NK-92 treated with Interleukin-12 subunit alpha and Interleukin-12 subunit beta, amount 100 ng/mL, for 24 hours (cell line): Measurements from ENCODE around the gene THAP2.

ENCODE experiments used
- DNase-seq: peaks from one replicate; lab custom pipeline; 2025; lab: John Stamatoyannopoulos, UW

Gene THAP2

DNA sequence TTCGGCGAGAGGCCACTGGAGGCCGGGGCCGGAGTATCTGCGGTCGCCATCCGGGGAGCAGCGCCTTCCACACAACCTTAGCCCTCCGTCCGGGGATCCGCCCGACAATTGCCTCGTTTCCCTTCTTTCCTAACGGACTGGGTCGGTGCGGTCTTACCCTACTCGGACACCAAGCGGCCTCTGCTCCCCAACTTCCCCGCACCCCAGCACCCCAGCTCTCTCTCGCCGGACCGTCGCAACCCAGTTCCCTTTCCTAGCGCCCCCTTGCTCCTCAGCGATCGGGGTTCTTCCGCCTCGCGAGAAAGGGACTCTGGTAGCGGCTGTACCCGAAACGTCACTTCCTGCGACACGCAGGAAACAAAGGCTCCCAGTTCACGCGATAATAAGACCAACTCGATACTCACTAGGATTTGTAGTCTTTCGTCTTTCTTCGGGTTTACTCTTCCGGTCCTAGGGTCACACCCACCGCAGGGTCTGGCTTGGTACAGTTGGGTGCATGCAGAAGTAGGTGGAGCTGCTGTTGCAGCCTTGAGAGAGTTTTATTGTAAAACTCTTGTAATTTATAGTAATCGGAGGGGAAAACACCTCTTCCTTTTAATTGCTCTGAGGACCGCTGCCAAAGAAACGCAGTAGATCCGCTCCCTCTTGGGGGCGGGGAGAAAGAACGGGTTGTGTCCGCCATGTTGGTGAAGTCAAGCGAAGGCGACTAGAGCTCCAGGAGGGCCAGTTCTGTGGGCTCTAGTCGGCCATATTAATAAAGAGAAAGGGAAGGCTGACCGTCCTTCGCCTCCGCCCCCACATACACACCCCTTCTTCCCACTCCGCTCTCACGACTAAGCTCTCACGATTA is at the start of gene THAP2, which contains the start of gene ZFC3H1:
Gene THAP2 (plus strand): TSS at position 741 of the 850 bp plus-strand sequence. CDS start 209 bp downstream, outside the sequence.
Gene ZFC3H1 (minus strand): TSS at position 288 of the 850 bp plus-strand sequence. CDS start 238 bp downstream, at position 50.
- peak; percentile 87 for DNase-seq

GRCh38 chr12:71621938-71622337 is 42.2 kb upstream of the THAP2 start:
- DNase-seq: no peak

GRCh38 chr12:71625476-71625875 is 38.6 kb upstream of the THAP2 start:
- DNase-seq: no peak

- no peak for DNase-seq
Observed at GRCh38 chr12:71626098-71626497, 38.0 kb upstream of the THAP2 start.

GRCh38 chr12:71626768-71627167 is 37.3 kb upstream of the THAP2 start:
- no peak for DNase-seq

GRCh38 chr12:71627438-71628002 is 36.6 kb upstream of the THAP2 start:
- no peak for DNase-seq

DNA sequence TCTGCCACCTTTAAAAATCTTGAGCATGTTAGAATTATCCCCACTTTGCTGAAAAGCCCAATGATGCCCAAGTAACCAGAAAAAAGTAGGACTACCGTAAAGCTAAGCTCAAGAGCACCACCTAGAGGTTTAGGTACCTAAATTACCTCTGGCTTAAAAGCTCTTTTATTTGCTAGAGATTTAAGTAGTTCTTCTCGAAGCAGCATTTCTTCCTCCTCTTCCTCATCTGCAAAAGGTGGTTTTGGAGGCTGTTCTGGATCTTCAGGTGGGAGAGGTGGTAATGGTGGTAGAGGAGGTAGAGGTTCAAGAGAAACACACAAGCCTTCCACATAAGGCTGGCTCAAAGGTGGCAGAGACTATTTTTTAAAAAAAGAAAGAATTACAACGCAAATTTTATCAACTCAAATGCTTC is 27.4 kb upstream of the THAP2 start:
- DNase-seq: no peak

GRCh38 chr12:71638499-71638898 is 25.6 kb upstream of the THAP2 start:
- DNase-seq: no peak

DNA sequence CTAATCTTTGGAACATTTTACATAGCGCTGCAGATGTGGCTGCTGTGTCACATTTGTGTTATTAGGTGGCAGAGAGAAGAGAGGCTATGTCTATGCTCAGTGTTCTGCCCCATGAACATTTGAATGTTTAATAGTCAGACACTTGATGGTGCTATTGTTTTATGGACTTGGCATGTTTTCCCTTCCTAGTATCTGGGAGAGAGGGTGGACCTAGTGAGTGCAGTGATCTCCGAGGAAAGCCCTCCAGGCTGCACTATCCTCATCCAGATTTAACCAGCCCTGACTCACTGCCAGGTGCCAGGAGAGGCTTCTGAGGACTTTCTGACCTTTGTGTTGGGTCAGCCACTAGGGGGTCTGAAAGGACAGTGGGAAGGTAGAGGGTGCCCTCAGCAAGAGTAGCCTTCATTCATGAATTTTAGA is 24.8 kb upstream of the THAP2 start:
- DNase-seq: no peak

GRCh38 chr12:71640316-71640715 is 23.8 kb upstream of the THAP2 start:
- DNase-seq: no peak

GRCh38 chr12:71641390-71641789 is 22.7 kb upstream of the THAP2 start:
- no peak for DNase-seq

DNA sequence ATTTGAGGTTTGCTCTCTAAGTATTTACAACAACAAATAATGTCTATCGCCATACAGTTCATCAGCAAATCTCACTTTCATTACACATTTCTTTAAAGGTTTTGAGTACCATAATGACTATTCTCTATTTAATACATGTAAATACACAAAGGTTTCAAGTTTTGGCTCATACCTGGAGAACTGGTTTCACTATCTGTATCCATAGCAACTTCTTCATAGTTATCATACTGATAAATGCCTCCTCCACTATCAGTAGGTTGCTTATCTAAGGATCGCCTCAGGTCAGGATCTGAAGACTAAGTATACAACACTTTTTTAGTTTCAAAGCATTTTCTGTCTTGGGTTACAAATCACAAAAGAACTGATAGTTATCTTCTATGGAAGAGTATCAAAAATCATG is 21.8 kb upstream of the THAP2 start:
- no peak for DNase-seq

DNA sequence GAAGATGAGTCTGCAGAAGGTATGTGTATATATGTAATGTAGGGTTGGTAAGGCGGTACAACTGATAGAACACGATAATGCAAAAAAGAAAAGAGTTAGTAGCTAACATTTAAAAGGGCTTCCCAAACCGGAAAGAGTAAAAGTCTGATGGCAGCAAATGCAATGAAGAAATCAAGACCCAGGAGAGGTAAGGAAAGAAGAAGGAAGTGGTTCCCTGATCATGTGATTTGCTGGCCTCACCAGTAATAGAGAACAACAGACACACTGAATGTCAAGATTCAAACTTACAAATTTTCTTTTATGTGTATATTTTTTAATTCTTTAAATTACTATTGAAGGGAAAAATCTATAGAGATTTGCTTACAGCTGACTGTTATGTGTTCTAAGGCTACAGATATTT is 18.8 kb upstream of the THAP2 start:
- DNase-seq: no peak

- DNase-seq: no peak
Observed at GRCh38 chr12:71646512-71646911, 17.6 kb upstream of the THAP2 start.

- DNase-seq: no peak
Observed at GRCh38 chr12:71648537-71648936, 15.6 kb upstream of the THAP2 start.

- no peak for DNase-seq
Observed at GRCh38 chr12:71649401-71649800, 14.7 kb upstream of the THAP2 start.

DNA sequence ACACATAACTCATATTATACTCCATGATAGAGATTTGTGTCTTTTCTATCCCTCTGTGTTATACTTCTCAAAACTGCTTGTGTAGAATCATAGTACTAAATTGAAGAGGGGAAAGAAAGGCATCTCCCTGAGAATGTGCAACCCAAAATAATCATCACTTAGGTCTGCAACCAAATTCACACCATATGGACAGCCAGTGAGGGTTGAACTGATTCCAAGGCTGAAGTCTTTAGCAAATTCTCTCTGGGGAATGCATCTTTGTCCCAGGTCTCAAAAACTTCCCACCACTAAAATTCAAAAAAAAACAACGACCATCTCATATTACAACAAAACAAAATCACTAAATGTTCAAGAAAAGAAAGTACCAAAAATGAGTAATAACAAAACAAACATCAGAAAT is 11.4 kb upstream of the THAP2 start:
- no peak for DNase-seq

DNA sequence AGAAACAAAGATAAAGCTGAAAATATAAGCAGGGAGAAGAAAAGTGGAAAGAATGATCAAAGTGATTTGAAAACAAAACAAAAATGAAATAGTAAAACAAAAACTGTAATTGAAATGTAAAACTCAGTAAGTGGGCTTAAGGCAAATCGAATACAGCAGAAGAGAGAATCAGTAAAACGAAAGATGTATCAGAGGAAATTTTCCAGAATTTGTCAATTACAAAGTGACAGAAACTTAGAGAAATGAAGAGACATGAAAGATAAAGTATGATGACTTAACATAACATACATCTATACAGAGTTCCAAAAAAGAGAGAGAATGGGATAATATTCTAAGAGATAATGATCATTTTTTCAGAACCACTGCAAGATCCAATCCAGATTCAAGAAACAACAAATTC is 11.0 kb upstream of the THAP2 start:
- no peak for DNase-seq

GRCh38 chr12:71654200-71654599 is 9.9 kb upstream of the THAP2 start:
- no peak for DNase-seq

DNA sequence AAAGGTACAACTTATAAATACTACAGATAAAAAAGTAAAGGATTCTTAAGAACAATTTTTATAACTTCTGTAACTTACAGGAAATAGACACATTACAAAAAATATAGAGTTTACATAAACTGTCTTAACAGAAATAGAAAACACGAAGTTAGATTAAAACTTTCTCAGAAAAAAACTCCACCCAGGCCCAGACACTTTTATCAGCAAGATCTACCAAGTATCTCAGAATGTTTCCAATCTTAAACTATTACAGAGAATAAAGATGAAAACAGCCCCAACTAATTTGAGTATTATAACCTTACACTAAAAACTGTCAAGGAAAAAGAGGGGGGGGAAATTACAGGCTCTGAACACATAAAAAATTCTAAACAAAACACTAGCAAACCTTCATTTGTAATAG is 8.6 kb upstream of the THAP2 start:
- no peak for DNase-seq

DNA sequence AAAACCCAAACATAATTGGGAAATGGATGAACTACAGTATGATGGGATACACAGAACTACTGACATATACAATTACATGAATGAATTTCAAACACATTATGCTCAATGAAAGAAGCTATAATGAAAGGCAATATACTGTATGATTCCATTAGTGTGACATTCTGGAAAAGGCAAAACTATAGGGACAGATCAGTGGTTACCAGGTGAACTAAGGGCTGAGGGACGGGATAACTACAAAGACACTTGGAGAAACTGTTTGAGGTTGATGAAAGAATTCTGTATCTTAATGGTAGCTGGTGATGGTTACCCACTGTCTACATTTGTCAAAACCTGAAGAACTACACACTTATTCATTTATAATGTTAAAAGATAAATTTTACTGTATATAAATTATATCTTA is 8.2 kb upstream of the THAP2 start:
- no peak for DNase-seq

- DNase-seq: no peak
Observed at GRCh38 chr12:71656740-71657139, 7.4 kb upstream of the THAP2 start.

GRCh38 chr12:71661977-71662530 is 2.0 kb upstream of the THAP2 start:
- DNase-seq: no peak
